Neuronal stem cell (in vitro differentiated cells): Measurements from ENCODE around the gene DZIP1.

Experiments
- DNase-seq: peaks from one replicate; pipeline ENCODE4 v3.0.0-alpha.2; 2013; ENCODE audit warnings: low spot score
- H2AFZ ChIP-seq: one replicate; pipeline ENCODE4 v1.6.1; 2013; ENCODE audit warnings: mild to moderate bottlenecking, low read length, inconsistent platforms
- H2AK5ac ChIP-seq: 2 replicates; pipeline ENCODE4 v1.6.1; 2013; ENCODE audit warnings: low read depth, mild to moderate bottlenecking, inconsistent platforms, low read length, moderate library complexity, mixed read lengths
- H2BK120ac ChIP-seq: 2 replicates; pipeline ENCODE4 v1.6.1; 2013; ENCODE audit warnings: low read depth, mild to moderate bottlenecking, inconsistent platforms, low read length, moderate library complexity, mixed read lengths
- H2BK12ac ChIP-seq: one replicate; pipeline ENCODE4 v1.6.1; 2013; ENCODE audit warnings: low read length, inconsistent platforms
- H2BK15ac ChIP-seq: 2 replicates; pipeline ENCODE4 v1.6.1; 2013; ENCODE audit warnings: mild to moderate bottlenecking, low read length, inconsistent platforms, mixed read lengths
- H2BK5ac ChIP-seq: one replicate; pipeline ENCODE4 v1.6.1; 2013; ENCODE audit warnings: inconsistent platforms, mild to moderate bottlenecking, low read length, moderate library complexity
- H3K14ac ChIP-seq: one replicate; pipeline ENCODE4 v1.6.1; 2013; ENCODE audit warnings: low read length, inconsistent platforms
- H3K18ac ChIP-seq: 2 replicates; pipeline ENCODE4 v1.6.1; 2013; ENCODE audit warnings: low read length, inconsistent platforms
- H3K23ac ChIP-seq: 2 replicates; pipeline ENCODE4 v1.6.1; 2013; ENCODE audit warnings: low read depth, mild to moderate bottlenecking, mixed read lengths, low read length, inconsistent platforms; ENCODE audit not compliant: poor library complexity
- H3K27ac ChIP-seq: replicated peaks from 3 replicates; pipeline ENCODE4 v1.5.1; 2013; ENCODE audit warnings: low read length, inconsistent platforms
- H3K27me3 ChIP-seq, 3 experiments: 2 replicates each; pipeline ENCODE4 v1.6.1; 2013; ENCODE audit warnings: low read length in 3 of 3, mild to moderate bottlenecking in 2 of 3, inconsistent platforms in 1 of 3, low read depth in 1 of 3, mixed read lengths in 1 of 3, moderate library complexity in 1 of 3; ENCODE audit not compliant: control insufficient read depth in 3 of 3, insufficient read depth in 3 of 3
- H3K36me3 ChIP-seq, 2 donors: replicated peaks in 1 of 2; 2 replicates each; pipeline ENCODE4 v1.6.1; 2013; ENCODE audit warnings: low read length in 2 of 2; ENCODE audit not compliant: control insufficient read depth in 2 of 2, insufficient read depth in 2 of 2
- H3K4ac ChIP-seq: 2 replicates; pipeline ENCODE4 v1.6.1; 2013; ENCODE audit warnings: inconsistent platforms, mild to moderate bottlenecking, low read length, moderate library complexity
- H3K4me1 ChIP-seq, 2 donors: 1 replicate in 1 of 2; 2 replicates in 1 of 2; pipeline ENCODE4 v1.6.1; 2013; ENCODE audit warnings: low read length in 2 of 2, low read depth in 1 of 2; ENCODE audit not compliant: control insufficient read depth in 2 of 2, insufficient read depth in 1 of 2
- H3K4me2 ChIP-seq: one replicate; pipeline ENCODE4 v1.6.1; 2013; ENCODE audit warnings: mild to moderate bottlenecking, low read length, inconsistent platforms; ENCODE audit not compliant: insufficient read depth, poor library complexity, severe bottlenecking
- H3K4me3 ChIP-seq, 2 donors: 2 replicates each; pipeline ENCODE4 v1.5.1; 2013; ENCODE audit warnings: low read length in 2 of 2, mild to moderate bottlenecking in 2 of 2, inconsistent platforms in 1 of 2, moderate library complexity in 1 of 2
- H3K79me1 ChIP-seq: one replicate; pipeline ENCODE4 v1.6.1; 2013; ENCODE audit warnings: low read depth, mild to moderate bottlenecking, inconsistent platforms, low read length, moderate library complexity
- H3K9ac ChIP-seq: one replicate; pipeline ENCODE4 v1.6.1; 2013; ENCODE audit warnings: mild to moderate bottlenecking, low read depth, low read length, inconsistent platforms; ENCODE audit not compliant: poor library complexity
- H3K9me3 ChIP-seq, 2 donors: replicated peaks in 1 of 2; 2 replicates each; pipeline versions ENCODE3 to v1.6.1; 2013; ENCODE audit warnings: low read length in 2 of 2, mild to moderate bottlenecking in 2 of 2, inconsistent platforms in 1 of 2, low read depth in 1 of 2, mixed read lengths in 1 of 2, moderate library complexity in 1 of 2; ENCODE audit not compliant: control insufficient read depth in 2 of 2, insufficient read depth in 1 of 2
- H4K8ac ChIP-seq: one replicate; pipeline ENCODE4 v1.6.1; 2013; ENCODE audit warnings: low read depth, mild to moderate bottlenecking, inconsistent platforms, low read length, moderate library complexity
- H4K91ac ChIP-seq: one replicate; pipeline ENCODE4 v1.6.1; 2013; ENCODE audit warnings: low read length, low read depth, mild to moderate bottlenecking, inconsistent platforms; ENCODE audit not compliant: poor library complexity
- WGBS, 2 donors: extraction: QIAGEN DNeasy Blood & Tissue Kit; methylation state at CpG; one replicate each; pipeline ENCODE4 v1.1.7; 2013; ENCODE audit warnings: missing lambda C conversion rate in 2 of 2, mixed read lengths in 1 of 2; ENCODE audit not compliant: insufficient read length in 2 of 2, insufficient replicate concordance in 1 of 2; ENCODE audit errors: extremely low coverage in 2 of 2; 5-methylcytosine and 5-hydroxymethylcytosine counted together

Gene DZIP1

GRCh38 chr13:95652244-95652764 lies 7.8 kb upstream of the DZIP1 start:
- no peak overlapping the region for H2BK15ac ChIP-seq
- H2BK12ac ChIP-seq = no peak overlapping the region
- H3K27me3 ChIP-seq = peaks cover 0 to 7% (median 0%) of the 10 kb centered on the region in 3 experiments
- H3K79me1 ChIP-seq = no peaks in the 10 kb centered on the region
- WGBS, 2 donors = no CpG with 5 or more reads among the region's 1 CpG
- no peak overlapping the region for H3K14ac ChIP-seq
- H2AFZ ChIP-seq = no peak overlapping the region
- DNase-seq = no peak
- H2AK5ac ChIP-seq = no peak overlapping the region
- H3K4me2 ChIP-seq = no peak overlapping the region
- no peak overlapping the region for H2BK120ac ChIP-seq
- H3K4me1 ChIP-seq = no peaks in the 10 kb centered on the region
- H3K36me3 ChIP-seq = no peaks in the 10 kb centered on the region
- no peak overlapping the region for H3K4me3 ChIP-seq
- H3K27ac ChIP-seq = no peak overlapping the region
- peaks cover 0 to 3% of the 10 kb centered on the region in 2 donors for H3K9me3 ChIP-seq
- H2BK5ac ChIP-seq = no peak overlapping the region
- no peak overlapping the region for H3K9ac ChIP-seq
- no peak overlapping the region for H3K18ac ChIP-seq
- H4K8ac ChIP-seq = no peak overlapping the region
- no peak overlapping the region for H3K4ac ChIP-seq
- H3K23ac ChIP-seq = no peak overlapping the region
- H4K91ac ChIP-seq = no peak overlapping the region

GRCh38 chr13:95650696-95651095 lies 6.2 kb upstream of the DZIP1 start:
- no peaks in the 10 kb centered on the region for H3K36me3 ChIP-seq
- WGBS, 2 donors = no CpG with 5 or more reads among the region's 5 CpGs
- H4K91ac ChIP-seq = no peak overlapping the region
- H3K14ac ChIP-seq = no peak overlapping the region
- DNase-seq = no peak
- H2BK5ac ChIP-seq = no peak overlapping the region
- no peak overlapping the region for H3K9ac ChIP-seq
- no peak overlapping the region for H3K4ac ChIP-seq
- peaks cover 0 to 3% of the 10 kb centered on the region in 2 donors for H3K9me3 ChIP-seq
- no peak overlapping the region for H2BK15ac ChIP-seq
- no peak overlapping the region for H3K4me2 ChIP-seq
- no peak overlapping the region for H3K27ac ChIP-seq
- no peak overlapping the region for H2BK120ac ChIP-seq
- H3K4me3 ChIP-seq = no peak overlapping the region
- no peak overlapping the region for H4K8ac ChIP-seq
- no peak overlapping the region for H2AFZ ChIP-seq
- no peaks in the 10 kb centered on the region for H3K79me1 ChIP-seq
- H3K23ac ChIP-seq = no peak overlapping the region
- H3K18ac ChIP-seq = no peak overlapping the region
- H3K4me1 ChIP-seq = no peaks in the 10 kb centered on the region
- peaks cover 0 to 6% (median 0%) of the 10 kb centered on the region in 3 experiments for H3K27me3 ChIP-seq
- no peak overlapping the region for H2AK5ac ChIP-seq
- no peak overlapping the region for H2BK12ac ChIP-seq

GRCh38 chr13:95647321-95647720 lies 2.8 kb upstream of the DZIP1 start:
- no peak for DNase-seq
- Histone ChIP-seq H2AK5ac (no peak overlapping the region), H3K4me2 (no peak overlapping the region), H3K14ac (no peak overlapping the region), H2BK12ac (no peak overlapping the region), H2BK15ac (no peak overlapping the region), H3K9me3 (peaks cover 0 to 3% of the 10 kb centered on the region in 2 donors), H3K4ac (no peak overlapping the region), H2BK5ac (no peak overlapping the region), H2BK120ac (no peak overlapping the region), H3K27me3 (peaks cover 0 to 6% (median 0%) of the 10 kb centered on the region in 3 experiments), H3K4me1 (peaks cover 0 to 4% of the 10 kb centered on the region in 2 donors), H3K23ac (no peak overlapping the region), H3K36me3 (peaks cover 0 to 4% of the 10 kb centered on the region in 2 donors), H3K27ac (no peak overlapping the region), H2AFZ (no peak overlapping the region), H3K18ac (no peak overlapping the region), H4K91ac (no peak overlapping the region), H3K9ac (no peak overlapping the region), H3K79me1 (peaks cover 7% of the 10 kb centered on the region), H4K8ac (no peak overlapping the region), H3K4me3 (no peak overlapping the region)
- no CpG with 5 or more reads among the region's 6 CpGs for WGBS, 2 donors

- peak overlapping the region; percentile 99 for H3K14ac ChIP-seq
- peak overlapping the region; percentile 92 for H3K9ac ChIP-seq
- H3K4ac ChIP-seq = peak overlapping the region; percentile 70
- H2BK12ac ChIP-seq = no peak overlapping the region
- H3K4me3 ChIP-seq = peak overlapping the region; percentile 52 to 91
- peak overlapping the region; percentile 99 for H2AFZ ChIP-seq
- peak overlapping the region; percentile 61 for H2BK15ac ChIP-seq
- H3K27me3 ChIP-seq = peaks cover 0 to 6% (median 0%) of the 10 kb centered on the region in 3 experiments
- H3K79me1 ChIP-seq = peaks cover 10% of the 10 kb centered on the region
- peaks cover 0 to 4% of the 10 kb centered on the region in 2 donors for H3K9me3 ChIP-seq
- peak overlapping the region; percentile 99 for H3K18ac ChIP-seq
- peak overlapping the region; percentile 80 for H3K27ac ChIP-seq
- peaks cover 4 to 5% of the 10 kb centered on the region in 2 donors for H3K4me1 ChIP-seq
- no peak overlapping the region for H2BK120ac ChIP-seq
- H3K4me2 ChIP-seq = peak overlapping the region; percentile 96
- peak overlapping the region; percentile 15 for H2AK5ac ChIP-seq
- peak overlapping the region; percentile 97 for H3K23ac ChIP-seq
- no CpG with 5 or more reads among the region's 62 CpGs for WGBS, 2 donors
- no peak for DNase-seq
- H4K8ac ChIP-seq = peak overlapping the region; percentile 43
- peak overlapping the region; percentile 90 for H2BK5ac ChIP-seq
- H3K36me3 ChIP-seq = peaks cover 5 to 32% of the 10 kb centered on the region in 2 donors
- H4K91ac ChIP-seq = peak overlapping the region; percentile 85
Observed at GRCh38 chr13:95643936-95644598, 439 bp downstream of the DZIP1 start.
